HCT116 (cell line): ENCODE measurements around the gene TNNI3. TPM values are rescaled to one million over a fixed set of nuclear protein-coding genes. Genes with fewer than 3 reads are reported as not detected.

Experiments used
- ATAC-seq: fragments of 200-7000 bp; cut with Tn5 transposase; 2 replicates; pipeline ENCODE4 v1.9.1; 2020; ENCODE audit warnings: mild to moderate bottlenecking, moderate library complexity
- BruUV-seq: library from RNA; stranded (reverse); fragments of 400-500 nt; replicated peaks from 2 replicates; lab custom pipeline; 2021; lab: Mats Ljungman, UMichigan
- CTCF ChIA-PET: fragments of 300-600 bp; sonication (Branson Sonifier 250); formaldehyde crosslinking; loops from one replicate; lab custom pipeline; 2021; ENCODE audit warnings: antibody characterized with exemption; lab: Charles Lee
- POLR2A ChIA-PET: fragments of 300-600, 350-600 bp; sonication (Branson Sonifier 250); formaldehyde crosslinking; loops from one replicate; lab custom pipeline; 2021; ENCODE audit warnings: antibody characterized with exemption; lab: Charles Lee
- RAD21 ChIA-PET, 2 experiments: fragments of 300-600 bp; sonication (Branson Sonifier 250); formaldehyde crosslinking; loops; one replicate each; lab custom pipeline; 2023; ENCODE audit warnings: low total read pairs in 2 of 2; ENCODE audit not compliant: uncharacterized antibody in 2 of 2, unreplicated experiment in 2 of 2, low non-redundant PET in 1 of 2; lab: Charles Lee
- DNase-seq: peaks from one replicate; pipeline ENCODE4 v3.0.0-alpha.2; 2010; ENCODE audit warnings: low read depth, low spot score
- H2AFZ ChIP-seq: fragments of 200-600 bp; shearing (Covaris generic), sonication (generic); 2 replicates; pipeline ENCODE4 v1.6.1; 2017; ENCODE audit warnings: low read depth, mixed run types, mixed read lengths, antibody characterized with exemption, low read length; ENCODE audit not compliant: poor library complexity, severe bottlenecking
- H3K27ac ChIP-seq: 2 replicates; pipeline ENCODE4 v1.5.1; 2012; ENCODE audit warnings: low read depth, low read length
- H3K27me3 ChIP-seq: fragments of 200-600 bp; sonication (generic); 2 replicates; pipeline ENCODE4 v1.6.1; 2016; ENCODE audit warnings: mixed run types, low read length, mixed read lengths; ENCODE audit not compliant: insufficient read depth
- H3K36me3 ChIP-seq, 2 experiments: fragments of 200-500 bp in 1 of 2; fragments of 200-600 bp in 1 of 2; sonication (Bioruptor generic) in 1 of 2; sonication (generic) in 1 of 2; 2 replicates each; pipeline versions ENCODE4 v1.5.1 to v1.6.1; 2014 to 2016; ENCODE audit warnings: low read length in 2 of 2, inconsistent platforms in 1 of 2, mixed read lengths in 1 of 2, mixed run types in 1 of 2; ENCODE audit not compliant: insufficient read depth in 2 of 2, control insufficient read depth in 1 of 2
- H3K4me1 ChIP-seq, 2 experiments: fragments of 200-600 bp in 1 of 2; sonication (generic) in 1 of 2; 2 replicates each; pipeline versions ENCODE4 v1.5.1 to v1.6.1; 2012 to 2017; ENCODE audit warnings: low read length in 2 of 2, inconsistent platforms in 1 of 2, mild to moderate bottlenecking in 1 of 2, mixed read lengths in 1 of 2, mixed run types in 1 of 2, moderate library complexity in 1 of 2; ENCODE audit not compliant: insufficient read depth in 2 of 2, control insufficient read depth in 1 of 2
- H3K4me2 ChIP-seq: fragments of 200-600 bp; sonication (generic); 2 replicates; pipeline ENCODE4 v1.6.1; 2017; ENCODE audit warnings: mixed run types, low read length, mixed read lengths
- H3K4me3 ChIP-seq, 2 experiments: fragments of 200-600 bp in 1 of 2; sonication (generic) in 1 of 2; replicated peaks in 1 of 2; 2 replicates each; pipeline ENCODE4 v1.5.1; 2011 to 2016; ENCODE audit warnings: low read length in 2 of 2, control low read depth in 1 of 2, low read depth in 1 of 2, mild to moderate bottlenecking in 1 of 2, mixed read lengths in 1 of 2, mixed run types in 1 of 2
- H3K79me2 ChIP-seq: fragments of 200-600 bp; sonication (generic); 2 replicates; pipeline ENCODE4 v1.6.1; 2017; ENCODE audit warnings: mild to moderate bottlenecking, mixed run types, low read length, moderate library complexity, mixed read lengths; ENCODE audit not compliant: insufficient read depth
- H3K9ac ChIP-seq: fragments of 200-600 bp; sonication (generic); 2 replicates; pipeline ENCODE4 v1.6.1; 2016; ENCODE audit warnings: low read length, mixed read lengths
- H3K9me2 ChIP-seq: fragments of 200-600 bp; sonication (generic), shearing (Covaris generic); 2 replicates; pipeline ENCODE4 v1.6.1; 2017; ENCODE audit warnings: mixed run types, mild to moderate bottlenecking, moderate library complexity; ENCODE audit not compliant: insufficient read depth
- H3K9me3 ChIP-seq, 2 experiments: fragments of 200-500 bp in 1 of 2; fragments of 200-600 bp in 1 of 2; sonication (Bioruptor generic) in 1 of 2; sonication (generic) in 1 of 2; 2 replicates each; pipeline ENCODE4 v1.6.1; 2014 to 2017; ENCODE audit warnings: low read length in 2 of 2, mixed read lengths in 2 of 2, inconsistent platforms in 1 of 2, low read depth in 1 of 2, mild to moderate bottlenecking in 1 of 2, mixed run types in 1 of 2, moderate library complexity in 1 of 2; ENCODE audit not compliant: control insufficient read depth in 1 of 2, insufficient read depth in 1 of 2
- H4K20me1 ChIP-seq: fragments of 200-600 bp; sonication (generic), shearing (Covaris generic); 2 replicates; pipeline ENCODE4 v1.6.1; 2017; ENCODE audit warnings: mixed run types, mild to moderate bottlenecking, moderate library complexity; ENCODE audit not compliant: insufficient read depth
- FOSL1 ChIP-seq: IDR thresholded peaks from 2 replicates; pipeline ENCODE4 v1.6.1; 2012; ENCODE audit warnings: low read depth
- JUND ChIP-seq: IDR thresholded peaks from 2 replicates; pipeline ENCODE4 v1.6.1; 2012
- POLR2AphosphoS5 ChIP-seq: IDR thresholded peaks from 2 replicates; pipeline ENCODE4 v1.6.1; 2011; ENCODE audit warnings: mild to moderate bottlenecking, low read depth, low read length, moderate library complexity
- SP1 ChIP-seq: IDR thresholded peaks from 2 replicates; pipeline ENCODE4 v1.6.1; 2012; ENCODE audit warnings: low read depth
- TCF7L2 ChIP-seq: IDR thresholded peaks from 2 replicates; pipeline ENCODE4 v1.7.0; 2011; ENCODE audit warnings: borderline replicate concordance, inconsistent platforms; ENCODE audit not compliant: insufficient read depth, insufficient read length; ENCODE audit errors: extremely low read depth
- YY1 ChIP-seq: IDR thresholded peaks from 2 replicates; pipeline ENCODE4 v1.6.1; 2011; ENCODE audit warnings: low read length, low read depth, moderate library complexity, mild to moderate bottlenecking; ENCODE audit not compliant: insufficient replicate concordance; ENCODE audit errors: extremely low read depth
- ZFX ChIP-seq: fragments of 450-650 bp; IDR thresholded peaks from 2 replicates; pipeline ENCODE4 v1.6.1; 2017
- intact Hi-C: fragments of 100-400 bp; cut with micrococcal nuclease; formaldehyde crosslinking; loops from 2 replicates; pipeline ENCODE4 v1.10.0; 2022
- total RNA-seq: library from RNA; stranded (reverse); gene quantifications from one replicate; pipeline ENCODE4 v1.2.1, GENCODE V29; 2021; ENCODE audit not compliant: unreplicated experiment
- TF ChIP-seq, protein P1 (sequence below): IDR thresholded peaks from 2 replicates; pipeline ENCODE4 v1.6.1; 2012
- TF ChIP-seq, protein P2 (sequence below): IDR thresholded peaks from 2 replicates; pipeline ENCODE4 v1.6.1; 2011; ENCODE audit warnings: mild to moderate bottlenecking, low read length, moderate library complexity; ENCODE audit not compliant: insufficient replicate concordance; ENCODE audit errors: extremely low read depth
- TF ChIP-seq, protein P3 (sequence below): IDR thresholded peaks from 2 replicates; pipeline ENCODE4 v1.6.1; 2012

TNNI3 gene
- total RNA-seq, 1 experiment from 2014 or later, result 42.1 TPM

DNA sequence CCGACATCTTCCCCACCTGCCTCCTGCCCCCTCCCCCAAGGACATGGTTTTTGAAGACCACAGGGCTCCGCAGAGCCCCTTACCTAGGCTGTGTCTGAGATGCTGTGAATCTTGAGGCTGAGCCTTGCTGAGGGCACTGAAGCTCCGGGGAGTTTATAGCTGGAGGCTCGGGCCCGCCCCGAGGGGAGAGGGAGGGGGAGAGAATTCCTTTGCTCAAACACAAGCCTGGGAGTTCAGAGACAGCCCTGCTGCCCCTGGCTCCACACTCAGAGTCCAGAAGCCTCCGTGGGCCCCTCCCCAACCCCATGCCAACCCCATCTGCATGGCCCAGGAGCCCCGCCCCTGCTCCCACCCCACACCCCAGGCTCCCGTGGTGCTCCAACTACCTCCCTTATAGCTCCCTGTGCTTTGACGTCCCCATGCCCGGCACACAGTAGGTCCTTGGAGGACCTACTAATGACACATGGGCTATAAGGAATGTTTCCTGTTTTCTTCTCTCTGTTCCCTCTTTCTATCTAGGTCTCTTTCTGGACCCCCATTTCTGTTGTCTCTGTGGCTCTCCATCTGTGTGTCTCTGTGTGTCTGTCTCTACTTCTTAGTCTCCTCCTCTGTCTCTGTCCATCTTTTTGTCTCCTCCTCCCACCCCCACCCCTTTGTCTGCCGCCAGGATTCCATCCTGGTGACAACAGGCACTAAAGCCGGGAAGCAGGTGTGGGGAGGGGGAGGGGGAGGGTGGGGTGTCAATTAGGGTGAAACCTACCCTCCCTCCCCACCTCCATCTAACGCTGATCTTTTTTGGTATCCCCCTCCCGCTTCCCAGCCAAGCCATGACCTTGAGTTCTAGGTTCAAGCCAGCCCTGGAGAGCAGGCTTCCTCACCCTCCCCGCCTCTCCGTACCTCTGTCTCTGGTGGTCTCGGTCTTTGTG lies 8.2 kb downstream of the TNNI3 start, which contains the start of gene TNNT1:
Gene TNNT1, minus strand, starts transcription at position 129 of the 926 bp plus-strand sequence. CDS start 2,049 bp downstream, outside the sequence.
- no peaks in the 10 kb centered on the region for H4K20me1 ChIP-seq
- H3K4me1 ChIP-seq, result peaks cover 19 to 60% of the 10 kb centered on the region in 2 experiments
- peaks cover 0 to 4% of the 10 kb centered on the region in 2 experiments; a peak in 1 of 4 replicates for H3K36me3 ChIP-seq
- peak within 1 kb of the TSS; percentile 88 for H3K4me2 ChIP-seq
- no peak within 1 kb of the TSS for H3K4me3 ChIP-seq
- no peak within 1 kb of the TSS for H2AFZ ChIP-seq
- H3K27me3 ChIP-seq, result no peaks in the 10 kb centered on the region
- H3K79me2 ChIP-seq, result peaks cover 4% of the 10 kb centered on the region
- no peaks in the 10 kb centered on the region for H3K9me3 ChIP-seq
- POLR2A ChIA-PET, result no interaction called here
- H3K9ac ChIP-seq, result no peak within 1 kb of the TSS
- ATAC-seq (no peak), DNase-seq (no peak)
- H3K27ac ChIP-seq, result peak within 1 kb of the TSS; percentile 66
- CTCF ChIA-PET, result interaction anchor here (4.4 kb wide), 1 partner anchor 11 kb away, joined by 53 read pairs; no protein-coding TSS in a partner anchor
- no peaks in the 10 kb centered on the region for H3K9me2 ChIP-seq
- intact Hi-C loops, result loop anchor here (10.0 kb wide), 1 partner anchor 485 kb away; no protein-coding TSS in a partner anchor
- TF ChIP-seq SP1, result no peak
- no TSS peak for BruUV-seq
- RAD21 ChIA-PET, result no interaction called here

DNA sequence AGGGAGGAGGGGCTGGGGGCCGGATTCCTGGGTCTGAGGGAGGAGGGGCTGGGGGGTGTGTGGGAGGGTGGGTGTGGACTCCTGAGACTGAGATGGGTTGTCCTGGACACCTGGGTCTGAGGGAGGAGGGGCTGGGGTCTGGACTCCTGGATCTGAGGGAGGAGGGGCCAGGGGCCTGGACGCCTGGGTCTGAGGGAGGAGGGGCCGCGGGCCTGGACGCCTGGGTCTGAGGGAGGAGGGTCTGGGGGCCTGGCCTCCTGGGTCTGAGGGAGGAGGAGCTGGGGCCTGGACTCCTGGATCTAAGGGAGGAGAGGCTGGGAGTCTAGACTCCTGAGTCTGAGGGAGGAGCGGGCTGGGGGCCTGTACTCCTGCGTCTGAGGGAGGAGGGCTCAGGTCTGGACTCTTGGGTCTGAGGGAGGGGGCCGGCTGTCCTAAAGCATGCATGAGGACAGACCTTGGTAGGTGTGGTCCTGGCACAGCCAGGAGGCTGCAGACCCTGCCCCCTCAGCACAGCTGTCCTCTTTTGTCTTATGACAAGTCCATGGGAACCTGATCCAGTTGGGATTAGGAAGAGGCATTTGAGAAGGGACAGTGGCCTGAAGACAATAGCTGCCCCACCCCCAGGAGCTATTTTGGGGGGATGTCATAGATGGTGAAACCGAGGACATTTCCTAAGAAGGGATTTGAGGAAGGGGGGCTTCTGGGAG lies 9.8 kb downstream of the TNNI3 start:
- POLR2A ChIA-PET, result interaction anchor here (0.6 to 2.9 kb wide), 7 partner anchors 9 to 495 kb away, joined by 3 to 24 read pairs (median 4); no protein-coding TSS in a partner anchor
- Histone ChIP-seq H2AFZ (no peak overlapping the region), H3K9me2 (no peaks in the 10 kb centered on the region), H3K27ac (peak overlapping the region; percentile 99), H3K4me1 (peaks cover 19 to 64% of the 10 kb centered on the region in 2 experiments), H3K36me3 (0 out of 4 replicates have a peak, but pooled peaks cover 0 to 4% of the 10 kb centered on the region in 2 experiments), H3K27me3 (no peaks in the 10 kb centered on the region), H4K20me1 (no peaks in the 10 kb centered on the region), H3K4me3 (peak overlapping the region; percentile 60 to 69), H3K9me3 (no peaks in the 10 kb centered on the region), H3K4me2 (peak overlapping the region; percentile 88), H3K79me2 (peaks cover 4% of the 10 kb centered on the region), H3K9ac (peak overlapping the region; percentile 70)
- RAD21 ChIA-PET, result interaction anchor here (0.6 to 1.8 kb wide), 4 partner anchors 8 to 40 kb away, joined by 3 to 13 read pairs (median 7); no protein-coding TSS in a partner anchor
- CTCF ChIA-PET, result interaction anchor here (1.2 to 4.4 kb wide), 5 partner anchors 12 to 356 kb away, joined by 3 to 53 read pairs (median 11); partner anchors contain the start of gene DNAAF3
- intact Hi-C loops, result loop anchor here (10.0 kb wide), 1 partner anchor 487 kb away; no protein-coding TSS in a partner anchor
- DNase-seq (no peak), ATAC-seq (no peak)
- BruUV-seq, result no TSS peak
- TF ChIP-seq YY1, result no peak
- TF ChIP-seq JUND, result no peak
- no peak for TF ChIP-seq FOSL1
- TF ChIP-seq TCF7L2, result no peak
- TF ChIP-seq POLR2AphosphoS5, result no peak
- TF ChIP-seq, protein P1, sequence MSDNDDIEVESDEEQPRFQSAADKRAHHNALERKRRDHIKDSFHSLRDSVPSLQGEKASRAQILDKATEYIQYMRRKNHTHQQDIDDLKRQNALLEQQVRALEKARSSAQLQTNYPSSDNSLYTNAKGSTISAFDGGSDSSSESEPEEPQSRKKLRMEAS, result no peak
- TF ChIP-seq, protein P2, sequence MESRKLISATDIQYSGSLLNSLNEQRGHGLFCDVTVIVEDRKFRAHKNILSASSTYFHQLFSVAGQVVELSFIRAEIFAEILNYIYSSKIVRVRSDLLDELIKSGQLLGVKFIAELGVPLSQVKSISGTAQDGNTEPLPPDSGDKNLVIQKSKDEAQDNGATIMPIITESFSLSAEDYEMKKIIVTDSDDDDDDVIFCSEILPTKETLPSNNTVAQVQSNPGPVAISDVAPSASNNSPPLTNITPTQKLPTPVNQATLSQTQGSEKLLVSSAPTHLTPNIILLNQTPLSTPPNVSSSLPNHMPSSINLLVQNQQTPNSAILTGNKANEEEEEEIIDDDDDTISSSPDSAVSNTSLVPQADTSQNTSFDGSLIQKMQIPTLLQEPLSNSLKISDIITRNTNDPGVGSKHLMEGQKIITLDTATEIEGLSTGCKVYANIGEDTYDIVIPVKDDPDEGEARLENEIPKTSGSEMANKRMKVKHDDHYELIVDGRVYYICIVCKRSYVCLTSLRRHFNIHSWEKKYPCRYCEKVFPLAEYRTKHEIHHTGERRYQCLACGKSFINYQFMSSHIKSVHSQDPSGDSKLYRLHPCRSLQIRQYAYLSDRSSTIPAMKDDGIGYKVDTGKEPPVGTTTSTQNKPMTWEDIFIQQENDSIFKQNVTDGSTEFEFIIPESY, result no peak
- no peak for TF ChIP-seq ZFX
- no peak for TF ChIP-seq SP1
- TF ChIP-seq, protein P3, sequence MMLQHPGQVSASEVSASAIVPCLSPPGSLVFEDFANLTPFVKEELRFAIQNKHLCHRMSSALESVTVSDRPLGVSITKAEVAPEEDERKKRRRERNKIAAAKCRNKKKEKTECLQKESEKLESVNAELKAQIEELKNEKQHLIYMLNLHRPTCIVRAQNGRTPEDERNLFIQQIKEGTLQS, result no peak
